HG03520 (cell line): Measurements from ENCODE around the gene TEX26.

Source experiments
- ATAC-seq: cut with Tn5 transposase; IDR thresholded peaks from one replicate; pipeline ENCODE4 v1.9.1; 2021; ENCODE audit warnings: mild to moderate bottlenecking, moderate library complexity; ENCODE audit not compliant: unreplicated experiment

TEX26 gene

GRCh38 chr13:30932481-30933353 lies at the start of gene TEX26:
TEX26 (plus strand) TSS chr13:30932656; CDS start chr13:30932716, 60 bp downstream.
- no peak for ATAC-seq

DNA sequence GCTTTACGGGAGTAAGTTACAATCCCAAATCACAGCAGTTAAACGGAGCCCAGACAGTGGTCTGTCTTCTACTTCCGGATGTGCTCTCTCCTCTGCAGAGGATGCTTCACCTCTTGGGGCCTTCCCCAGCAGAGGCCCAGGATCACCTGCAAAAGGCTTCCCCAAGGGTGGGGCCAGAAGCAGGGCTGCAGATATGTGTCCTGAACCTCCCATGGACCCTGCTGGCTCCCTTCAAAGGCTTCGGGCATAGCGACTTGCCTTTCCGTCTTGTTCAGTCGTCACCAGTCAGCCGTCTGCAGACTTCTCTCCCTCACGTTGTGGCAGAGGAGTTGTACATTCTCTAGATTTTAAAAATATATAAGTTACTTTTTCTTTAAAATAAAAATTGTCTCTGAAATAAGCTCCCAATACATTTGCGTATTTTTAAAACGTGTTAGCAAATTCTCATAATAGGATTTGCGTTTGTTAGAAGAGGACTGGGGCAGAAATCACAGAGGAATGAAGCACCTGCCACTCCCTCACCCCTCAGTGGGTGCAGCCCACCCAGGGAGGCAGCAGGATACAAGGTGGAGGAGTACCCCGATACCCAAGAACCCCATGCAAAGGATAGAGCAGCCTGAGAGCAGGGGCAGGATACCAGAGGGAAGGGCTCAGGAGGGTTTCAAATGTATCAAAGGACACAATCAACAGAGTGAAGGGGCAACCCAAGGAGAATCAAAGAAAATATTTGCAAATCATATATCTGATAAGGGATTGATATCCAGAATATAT lies 49.3 kb upstream of the TEX26 start:
- no peak for ATAC-seq

DNA sequence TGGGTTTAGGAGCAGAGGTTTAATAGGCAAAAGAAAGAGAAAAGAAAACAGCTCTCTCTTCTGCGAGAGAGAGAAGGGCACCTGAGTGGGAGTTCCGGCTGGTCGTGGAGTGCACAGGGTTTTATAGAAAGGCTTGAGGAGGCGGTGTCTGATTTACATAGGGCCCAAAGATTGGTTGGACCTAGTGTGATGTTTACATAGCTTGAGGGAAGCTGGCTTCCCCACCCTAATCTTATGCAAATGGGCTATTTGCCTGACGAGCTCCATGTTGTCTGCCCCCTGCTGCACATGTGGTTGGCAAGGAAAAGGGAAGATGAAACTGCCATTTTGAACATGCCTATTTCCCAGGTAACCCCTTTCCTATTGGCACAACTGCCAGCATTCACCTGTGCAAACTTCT lies 47.9 kb upstream of the TEX26 start:
- no peak for ATAC-seq

- ATAC-seq: no peak
Measured at GRCh38 chr13:30889196-30889690, 43.2 kb upstream of the TEX26 start.

- ATAC-seq: no peak
Measured at GRCh38 chr13:30892966-30893365, 39.5 kb upstream of the TEX26 start.

GRCh38 chr13:30895773-30896172 lies 36.7 kb upstream of the TEX26 start:
- no peak for ATAC-seq

DNA sequence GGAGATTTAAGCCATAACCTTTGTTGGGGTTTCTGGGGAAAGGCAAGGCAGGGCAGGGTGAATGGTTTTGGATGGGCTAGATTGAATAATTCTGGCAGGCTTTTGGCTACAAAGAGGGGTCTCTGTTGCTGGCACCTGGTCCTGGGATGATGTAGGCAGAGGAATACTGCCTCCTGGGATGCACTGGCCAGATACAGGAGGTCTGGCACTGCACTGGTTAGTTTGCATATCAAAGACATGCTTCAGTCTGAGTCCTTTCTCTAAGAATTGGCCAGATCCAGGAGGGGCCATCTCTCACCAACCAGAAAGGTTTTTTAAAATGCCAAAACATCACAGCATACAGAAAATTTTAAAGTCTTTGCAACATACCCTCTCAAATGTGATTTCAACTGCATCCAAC lies 34.4 kb upstream of the TEX26 start:
- no peak for ATAC-seq

GRCh38 chr13:30898678-30899241 lies 33.7 kb upstream of the TEX26 start:
- ATAC-seq: no peak

- ATAC-seq: no peak
Measured at GRCh38 chr13:30900436-30900835, 32.0 kb upstream of the TEX26 start.

- no peak for ATAC-seq
Measured at GRCh38 chr13:30900952-30901749, 31.3 kb upstream of the TEX26 start.

GRCh38 chr13:30904043-30904442 lies 28.4 kb upstream of the TEX26 start:
- no peak for ATAC-seq

DNA sequence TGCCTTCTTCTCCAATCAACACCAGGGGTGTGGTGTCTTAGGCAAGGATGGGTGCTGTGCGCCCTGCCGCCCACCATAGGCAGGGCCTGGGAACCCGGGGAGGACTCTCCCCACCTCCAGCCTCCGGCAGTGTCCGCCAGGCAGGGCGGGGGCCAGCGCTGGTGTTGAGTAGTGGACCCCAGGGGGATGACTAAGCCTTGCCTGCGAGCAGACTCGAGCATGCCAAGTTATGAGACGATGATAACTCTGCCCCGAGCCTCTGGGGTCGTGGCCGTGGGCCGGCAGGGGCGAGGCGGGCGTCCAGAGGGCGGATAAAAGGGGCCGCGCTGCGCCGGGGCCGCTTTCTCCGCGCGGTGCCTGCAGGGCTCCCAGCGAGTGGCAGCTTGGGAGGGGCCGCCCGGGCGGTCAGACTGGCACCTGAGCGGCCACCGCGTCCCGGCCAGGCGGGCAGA lies 26.5 kb upstream of the TEX26 start, which contains the start of gene MEDAG:
TSS of gene MEDAG (plus strand) at position 340 of the 452 bp plus-strand sequence. CDS start 245 bp downstream, outside the sequence.
- no peak for ATAC-seq

GRCh38 chr13:30906411-30907051 lies 25.9 kb upstream of the TEX26 start:
- no peak for ATAC-seq

- no peak for ATAC-seq
Measured at GRCh38 chr13:30907121-30907861, 25.2 kb upstream of the TEX26 start.

GRCh38 chr13:30908416-30908980 lies 24.0 kb upstream of the TEX26 start:
- ATAC-seq: no peak

DNA sequence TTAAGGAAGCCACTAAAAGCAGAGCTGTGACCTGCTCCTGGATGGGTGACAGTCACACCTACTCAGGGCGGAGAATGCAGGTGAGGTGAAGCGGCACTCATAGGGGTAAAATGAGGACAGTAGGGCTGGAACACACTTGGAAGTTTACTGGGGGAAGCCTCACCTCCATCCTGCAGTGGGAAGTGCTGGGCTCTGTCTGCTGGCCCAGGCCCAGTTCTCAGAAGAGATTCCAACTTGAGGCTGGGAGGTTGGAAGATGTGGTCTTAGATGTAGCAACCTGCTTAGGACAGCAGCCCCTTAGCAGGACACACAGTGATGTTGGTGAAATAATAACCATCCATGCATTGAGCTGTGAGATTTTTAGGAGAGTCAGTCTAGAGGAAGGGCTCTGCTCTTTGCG lies 21.8 kb upstream of the TEX26 start:
- no peak for ATAC-seq

- ATAC-seq: no peak
Measured at GRCh38 chr13:30915691-30916541, 16.5 kb upstream of the TEX26 start.

DNA sequence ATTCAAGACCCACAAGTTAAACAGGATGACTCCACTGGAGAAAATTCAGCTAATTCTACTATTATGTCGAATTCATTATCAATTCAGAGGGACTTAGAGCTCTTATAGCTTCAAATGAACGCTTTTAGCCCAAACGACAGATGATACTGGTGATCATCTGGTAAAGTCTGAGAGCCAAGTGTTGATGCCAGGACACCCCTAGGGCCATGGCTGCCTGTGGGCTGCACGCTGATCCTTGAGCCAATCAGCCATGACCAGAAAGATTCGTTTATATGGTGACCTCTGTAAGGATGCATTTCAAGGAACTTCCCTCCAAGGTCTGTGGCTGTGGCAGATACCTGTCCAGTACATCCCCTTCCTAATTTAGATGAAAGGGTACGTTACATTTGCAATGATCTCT lies 15.5 kb upstream of the TEX26 start:
- no peak for ATAC-seq
